NCI-H2107 (cell line): Measurements from ENCODE around the gene UGT2B11.
"Not testable (repeated sequence)": the region's sequence is repeated elsewhere in the genome, so short reads cannot be mapped to it uniquely, and the experiment has no call there.

Experiments
- DNase-seq: peaks from one replicate; lab custom pipeline; 2025; lab: John Stamatoyannopoulos, UW

Gene UGT2B11

DNA sequence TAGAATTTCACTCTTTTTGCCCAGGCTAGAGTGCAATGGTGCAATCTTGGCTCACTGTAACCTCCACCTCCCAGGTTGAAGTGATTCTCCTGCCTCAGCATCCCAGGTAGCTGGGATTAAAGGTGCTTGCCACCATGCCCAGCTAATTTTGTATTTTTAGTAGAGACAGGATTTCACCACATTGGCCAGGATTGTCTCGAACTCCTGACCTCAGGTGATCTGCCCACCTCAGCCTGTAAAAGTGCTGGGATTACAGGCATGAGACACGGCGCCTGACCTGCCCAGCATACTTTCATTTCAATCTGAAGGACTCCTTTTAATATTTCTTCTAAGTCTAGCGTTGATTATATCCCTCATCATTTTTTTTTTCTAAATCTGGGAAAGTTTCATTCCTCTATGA is 45.4 kb downstream of the UGT2B11 start:
- not testable (repeated sequence) for DNase-seq

GRCh38 chr4:69167300-69167699 is 47.2 kb downstream of the UGT2B11 start:
- DNase-seq: no peak

DNA sequence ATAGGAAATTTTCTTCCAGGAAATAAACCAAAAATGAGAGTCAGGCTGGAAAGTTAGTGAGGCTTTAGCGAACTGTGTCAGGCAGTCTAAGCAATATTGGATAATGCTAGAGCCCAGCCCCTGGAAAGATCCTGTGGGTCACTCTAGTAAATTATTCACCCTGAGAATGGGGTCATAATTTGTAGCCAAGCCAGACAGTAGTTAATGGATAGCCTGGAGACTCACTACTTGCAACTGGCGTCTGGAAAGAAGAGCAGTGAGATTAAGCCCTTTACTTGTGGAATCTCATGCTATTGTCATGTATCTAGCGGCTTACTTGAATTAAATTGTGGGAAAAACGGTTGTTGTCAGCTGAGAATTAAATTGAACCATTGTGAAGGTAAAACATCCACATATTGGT is 48.2 kb downstream of the UGT2B11 start:
- not testable (repeated sequence) for DNase-seq

DNA sequence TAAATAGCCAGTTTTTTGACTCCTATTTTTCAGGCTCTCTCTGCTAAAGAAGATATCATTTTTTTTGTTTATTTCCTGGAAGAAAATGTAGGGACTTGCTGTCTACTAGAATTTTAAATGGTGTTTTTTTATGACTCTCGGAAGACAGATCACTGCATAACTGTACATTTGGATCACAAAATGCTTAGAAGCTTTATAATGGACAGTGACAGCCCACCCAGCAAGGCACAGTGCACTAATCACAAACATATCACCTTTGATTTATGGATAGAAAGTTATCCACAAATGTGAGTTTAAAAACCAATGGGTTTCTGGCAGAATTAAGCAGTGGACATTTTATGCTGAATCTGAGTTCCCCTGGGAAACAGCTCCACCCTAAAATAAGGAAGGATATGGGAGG is 48.8 kb downstream of the UGT2B11 start:
- not testable (repeated sequence) for DNase-seq

- no peak for DNase-seq
Measured at GRCh38 chr4:69156913-69157312, 57.6 kb downstream of the UGT2B11 start.

DNA sequence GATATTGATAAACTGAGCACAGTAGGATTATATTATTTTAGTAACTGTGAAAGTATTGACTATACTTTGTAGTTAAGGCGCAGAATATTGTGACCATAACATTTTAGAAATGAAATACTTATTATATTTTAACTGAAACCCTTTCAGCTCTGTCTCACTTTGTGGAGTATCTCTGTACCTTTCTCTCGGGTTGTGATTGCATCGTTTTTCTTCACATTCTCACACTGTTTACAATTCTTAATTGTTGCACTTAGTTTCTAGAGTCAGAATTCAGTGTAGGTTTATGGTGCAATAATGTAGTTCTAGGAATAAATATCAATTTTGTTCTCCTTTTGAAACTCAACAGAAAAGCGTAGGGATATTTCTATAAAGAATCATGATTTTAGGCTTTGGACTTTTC is 60.5 kb downstream of the UGT2B11 start:
- DNase-seq: no peak
